CD14-positive monocyte (primary cell): Measurements from ENCODE around the gene VEGFC. TPM values are rescaled to one million over a fixed set of nuclear protein-coding genes. Genes with fewer than 3 reads are reported as not detected.

ENCODE experiments used
- DNase-seq, 3 donors: peaks; one replicate each; pipeline ENCODE4 v3.0.0-alpha.2; 2011 to 2022
- H2AFZ ChIP-seq: 2 replicates; pipeline ENCODE4 v1.6.0; 2012; ENCODE audit warnings: mild to moderate bottlenecking, low read depth, low read length, inconsistent platforms; ENCODE audit not compliant: insufficient read depth, poor library complexity, severe bottlenecking
- H3K27ac ChIP-seq, 2 donors: 1 replicate in 1 of 2; 2 replicates in 1 of 2; pipeline ENCODE4 v1.5.1; 2012 to 2013; ENCODE audit warnings: low read length in 2 of 2, control low read depth in 1 of 2, inconsistent platforms in 1 of 2, low read depth in 1 of 2, mild to moderate bottlenecking in 1 of 2
- H3K27me3 ChIP-seq, 2 donors: one replicate each; pipeline versions ENCODE4 v1.6.0 to v1.6.1; 2011 to 2013; ENCODE audit warnings: low read length in 2 of 2; ENCODE audit not compliant: control insufficient read depth in 2 of 2, insufficient read depth in 2 of 2
- H3K36me3 ChIP-seq, 2 donors: replicated peaks in 1 of 2; 1 replicate in 1 of 2; 2 replicates in 1 of 2; pipeline versions ENCODE4 v1.5.1 to v1.6.1; 2012 to 2013; ENCODE audit warnings: low read length in 2 of 2, control low read depth in 1 of 2, inconsistent platforms in 1 of 2, mild to moderate bottlenecking in 1 of 2; ENCODE audit not compliant: insufficient read depth in 2 of 2, control insufficient read depth in 1 of 2
- H3K4me1 ChIP-seq, 2 donors: 1 replicate in 1 of 2; 2 replicates in 1 of 2; pipeline versions ENCODE4 v1.5.1 to v1.6.1; 2012 to 2013; ENCODE audit warnings: low read length in 2 of 2, control low read depth in 1 of 2, inconsistent platforms in 1 of 2, mild to moderate bottlenecking in 1 of 2, moderate library complexity in 1 of 2; ENCODE audit not compliant: insufficient read depth in 2 of 2, control insufficient read depth in 1 of 2
- H3K4me2 ChIP-seq: replicated peaks from 2 replicates; pipeline ENCODE3; 2012; ENCODE audit warnings: low read length, moderate library complexity, mild to moderate bottlenecking; ENCODE audit not compliant: poor library complexity, severe bottlenecking; ENCODE audit errors: extremely low read depth
- H3K4me3 ChIP-seq, 3 experiments: fragments of 200-600 bp in 1 of 3; sonication (generic) in 1 of 3; replicated peaks in 1 of 3; 1 replicate in 2 of 3; 2 replicates in 1 of 3; pipeline ENCODE4 v1.5.1; 2011 to 2013; ENCODE audit warnings: low read length in 3 of 3, mild to moderate bottlenecking in 3 of 3, control low read depth in 2 of 3, low read depth in 2 of 3, inconsistent platforms in 1 of 3, moderate library complexity in 1 of 3
- H3K79me2 ChIP-seq: 2 replicates; pipeline ENCODE4 v1.6.0; 2012; ENCODE audit warnings: mild to moderate bottlenecking, control low read depth, inconsistent platforms, low read length, moderate library complexity; ENCODE audit not compliant: insufficient read depth
- H3K9ac ChIP-seq: 2 replicates; pipeline ENCODE4 v1.6.0; 2017; ENCODE audit warnings: low read length, mild to moderate bottlenecking; ENCODE audit not compliant: insufficient read depth, poor library complexity, severe bottlenecking
- H3K9me3 ChIP-seq, 2 donors: replicated peaks in 1 of 2; 1 replicate in 1 of 2; 2 replicates in 1 of 2; pipeline versions ENCODE4 v1.5.1 to v1.6.1; 2012 to 2013; ENCODE audit warnings: low read length in 2 of 2, control low read depth in 1 of 2; ENCODE audit not compliant: control insufficient read depth in 1 of 2, insufficient read depth in 1 of 2
- H4K20me1 ChIP-seq: 2 replicates; pipeline ENCODE4 v1.6.0; 2012; ENCODE audit warnings: mild to moderate bottlenecking, low read length, control low read depth, moderate library complexity; ENCODE audit not compliant: insufficient read depth
- H3K27ac Mint-ChIP-seq, 7 donors: one replicate each; pipeline ENCODE4 v1.8.0; 2020; ENCODE audit warnings: mild to moderate bottlenecking in 7 of 7, mixed read lengths in 7 of 7, moderate library complexity in 6 of 7, inconsistent platforms in 2 of 7
- H3K27me3 Mint-ChIP-seq, 3 donors: one replicate each; pipeline ENCODE4 v1.8.0; 2021 to 2022; ENCODE audit warnings: low read depth in 3 of 3, mild to moderate bottlenecking in 3 of 3, mixed read lengths in 3 of 3, moderate library complexity in 3 of 3, inconsistent platforms in 1 of 3
- H3K36me3 Mint-ChIP-seq, 2 donors: one replicate each; pipeline ENCODE4 v1.8.0; 2020; ENCODE audit warnings: mixed read lengths in 2 of 2, inconsistent platforms in 1 of 2, mild to moderate bottlenecking in 1 of 2
- H3K4me1 Mint-ChIP-seq: one replicate; pipeline ENCODE4 v1.8.0; 2020; ENCODE audit warnings: mild to moderate bottlenecking, mixed read lengths
- H3K4me3 Mint-ChIP-seq, 2 donors: one replicate each; pipeline ENCODE4 v1.8.0; 2020; ENCODE audit warnings: mild to moderate bottlenecking in 2 of 2, mixed read lengths in 2 of 2, moderate library complexity in 1 of 2
- H3K9me3 Mint-ChIP-seq, 7 donors: one replicate each; pipeline ENCODE4 v1.8.0; 2020 to 2022; ENCODE audit warnings: mixed read lengths in 7 of 7, mild to moderate bottlenecking in 6 of 7, moderate library complexity in 6 of 7, inconsistent platforms in 2 of 7
- CTCF ChIP-seq: fragments of 200-600 bp; IDR thresholded peaks from one replicate; pipeline ENCODE4 v1.8.0; 2022; ENCODE audit warnings: antibody characterized with exemption, mild to moderate bottlenecking
- WGBS: methylation state at CpG from one replicate; pipeline ENCODE4 v1.1.5; 2013; ENCODE audit warnings: missing lambda C conversion rate; ENCODE audit not compliant: insufficient coverage; 5-methylcytosine and 5-hydroxymethylcytosine counted together
- intact Hi-C, 2 donors: fragments of 100-400 bp; cut with micrococcal nuclease; formaldehyde crosslinking; loops; one replicate each; pipeline versions ENCODE4 v1.15.0 to v1.15.1; 2023
- polyA plus RNA-seq, 3 donors: library from polyadenylated mRNA; depleted of rRNA in 1 of 3; unstranded in 2 of 3; stranded (reverse) in 1 of 3; fragments of 300-500 nt in 2 of 3; fragments of >200 nt in 1 of 3; fragmentation: Illumina TruSeq in 2 of 3; gene quantifications; 1 replicate in 2 of 3; 2 replicates in 1 of 3; pipeline ENCODE4 v1.2.3, GENCODE V29; 2012 to 2021

Gene VEGFC
- polyA plus RNA-seq, 3 donors, result not detected

- Histone ChIP-seq H3K27me3 (no peaks in the 10 kb centered on the region), H3K4me1 (no peaks in the 10 kb centered on the region), H3K9ac (no peak overlapping the region), H3K79me2 (no peaks in the 10 kb centered on the region), H4K20me1 (no peaks in the 10 kb centered on the region), H3K27ac (no peak overlapping the region), H3K9me3 (no peaks in the 10 kb centered on the region), H3K36me3 (no peaks in the 10 kb centered on the region), H2AFZ (no peak overlapping the region), H3K4me2 (no peak overlapping the region), H3K4me3 (no peak overlapping the region)
- no peak overlapping the region for H3K4me3 Mint-ChIP-seq
- H3K4me1 Mint-ChIP-seq, result no peaks in the 10 kb centered on the region
- no peak overlapping the region for H3K27ac Mint-ChIP-seq
- no peaks in the 10 kb centered on the region for H3K36me3 Mint-ChIP-seq
- peaks cover 0 to 1% (median 0%) of the 10 kb centered on the region in 7 donors for H3K9me3 Mint-ChIP-seq
- peaks cover 0 to 1% (median 0%) of the 10 kb centered on the region in 3 donors for H3K27me3 Mint-ChIP-seq
- intact Hi-C loops, result no loop called here
- no peak for DNase-seq
- no peak for TF ChIP-seq CTCF
- WGBS, result 91% methylated on average over 3 of the region's 6 CpGs
Measured at GRCh38 chr4:176742211-176742610, 50.5 kb downstream of the VEGFC start.

GRCh38 chr4:176741253-176741652, 51.5 kb downstream of the VEGFC start:
- no peaks in the 10 kb centered on the region for H3K36me3 ChIP-seq
- no CpG with 5 or more reads among the region's 4 CpGs for WGBS
- DNase-seq, result no peak
- H3K4me2 ChIP-seq, result no peak overlapping the region
- H3K4me1 Mint-ChIP-seq, result no peaks in the 10 kb centered on the region
- no peaks in the 10 kb centered on the region for H3K36me3 Mint-ChIP-seq
- H3K27me3 ChIP-seq, result no peaks in the 10 kb centered on the region
- no peak overlapping the region for H3K27ac Mint-ChIP-seq
- no peak overlapping the region for H3K27ac ChIP-seq
- H3K4me3 Mint-ChIP-seq, result no peak overlapping the region
- no peak overlapping the region for H3K4me3 ChIP-seq
- no peaks in the 10 kb centered on the region for H3K9me3 ChIP-seq
- H2AFZ ChIP-seq, result no peak overlapping the region
- H3K9ac ChIP-seq, result no peak overlapping the region
- no peaks in the 10 kb centered on the region for H3K79me2 ChIP-seq
- H4K20me1 ChIP-seq, result no peaks in the 10 kb centered on the region
- peaks cover 0 to 1% (median 0%) of the 10 kb centered on the region in 3 donors for H3K27me3 Mint-ChIP-seq
- no peaks in the 10 kb centered on the region for H3K4me1 ChIP-seq
- H3K9me3 Mint-ChIP-seq, result peaks cover 0 to 1% (median 0%) of the 10 kb centered on the region in 7 donors
- TF ChIP-seq CTCF, result no peak
- intact Hi-C loops, result no loop called here
